ENCODE data around the gene TCERG1L. TPM values are rescaled to one million over a fixed set of nuclear protein-coding genes. Genes with fewer than 3 reads are reported as not detected.

Gene TCERG1L
- total and polyA plus RNA-seq, 8 donors = 0.18 TPM; not detected in 7

GRCh38 chr10:131207584-131208532 is 103.7 kb downstream of the TCERG1L start:
- no peaks in the 10 kb centered on the region for H3K36me3 ChIP-seq
- DNase-seq = peak in 1 of 2 donors; percentile 17

GRCh38 chr10:131207176-131207575 is 104.3 kb downstream of the TCERG1L start:
- H3K4me3 ChIP-seq = no peak overlapping the region
- H3K27ac ChIP-seq = no peak overlapping the region
- peak in 1 of 2 donors; percentile 10 for DNase-seq
- intact Hi-C loops (cut with DNase I; ENCODE audit: low total_unique reads) = no loop called here
- H3K4me1 ChIP-seq = no peaks in the 10 kb centered on the region
- H3K27me3 ChIP-seq = peaks cover 0 to 7% (median 0%) of the 10 kb centered on the region in 3 donors
- H3K9me3 ChIP-seq = no peaks in the 10 kb centered on the region
- TF ChIP-seq EP300 (IDR thresholded peaks at IDR 0.05) (no peak), CTCF (IDR thresholded peaks at IDR 0.05) (no peak), POLR2A (IDR thresholded peaks at IDR 0.05) (no peak), POLR2AphosphoS5 (IDR thresholded peaks at IDR 0.05) (no peak)
- WGBS, 5 donors = 34 to 57% (median 41%) methylated on average over 3 to 8 of the region's 8 CpGs
- no peaks in the 10 kb centered on the region for H3K36me3 ChIP-seq

More at GRCh38 chr10:131207584-131208532, 103.7 kb downstream of the TCERG1L start:
- intact Hi-C loops (cut with DNase I; ENCODE audit: low total_unique reads) = no loop called here
- H3K27ac ChIP-seq = no peak overlapping the region
- H3K4me3 ChIP-seq = no peak overlapping the region
- TF ChIP-seq EP300 (IDR thresholded peaks at IDR 0.05) = no peak
- TF ChIP-seq CTCF (IDR thresholded peaks at IDR 0.05) = no peak
- TF ChIP-seq POLR2A (IDR thresholded peaks at IDR 0.05) = no peak
- no peak for TF ChIP-seq POLR2AphosphoS5 (IDR thresholded peaks at IDR 0.05)
- H3K4me1 ChIP-seq = no peaks in the 10 kb centered on the region
- 83 to 89% (median 87%) methylated on average over 27 to 29 of the region's 29 CpGs for WGBS, 5 donors
- peaks cover 0 to 7% (median 0%) of the 10 kb centered on the region in 3 donors for H3K27me3 ChIP-seq
- no peaks in the 10 kb centered on the region for H3K9me3 ChIP-seq

GRCh38 chr10:131206111-131206995 is 105.2 kb downstream of the TCERG1L start:
- H3K4me3 ChIP-seq = no peak overlapping the region
- TF ChIP-seq EP300 (IDR thresholded peaks at IDR 0.05) (no peak), CTCF (IDR thresholded peaks at IDR 0.05) (no peak), POLR2A (IDR thresholded peaks at IDR 0.05) (no peak), POLR2AphosphoS5 (IDR thresholded peaks at IDR 0.05) (no peak)
- DNase-seq = peak in 1 of 2 donors; percentile 16
- 72 to 83% (median 76%) methylated on average over 25 to 26 of the region's 26 CpGs for WGBS, 5 donors
- intact Hi-C loops (cut with DNase I; ENCODE audit: low total_unique reads) = no loop called here
- H3K27ac ChIP-seq = no peak overlapping the region
- H3K36me3 ChIP-seq = no peaks in the 10 kb centered on the region
- no peaks in the 10 kb centered on the region for H3K4me1 ChIP-seq
- H3K27me3 ChIP-seq = peaks cover 0 to 7% (median 0%) of the 10 kb centered on the region in 3 donors
- no peaks in the 10 kb centered on the region for H3K9me3 ChIP-seq

- 82 to 89% (median 83%) methylated on average over 9 of the region's 9 CpGs for WGBS, 5 donors
- DNase-seq = peak in 1 of 2 donors; percentile 17
- intact Hi-C loops (cut with DNase I; ENCODE audit: low total_unique reads) = no loop called here
These were observed 106.0 kb downstream of the TCERG1L start for GRCh38 chr10:131205556-131205955.

More at GRCh38 chr10:131205556-131205955, 106.0 kb downstream of the TCERG1L start:
- Histone ChIP-seq H3K36me3 (no peaks in the 10 kb centered on the region), H3K27me3 (peaks cover 0 to 13% (median 0%) of the 10 kb centered on the region in 3 donors), H3K9me3 (no peaks in the 10 kb centered on the region), H3K4me3 (no peak overlapping the region), H3K4me1 (no peaks in the 10 kb centered on the region), H3K27ac (no peak overlapping the region)
- TF ChIP-seq POLR2A (IDR thresholded peaks at IDR 0.05) (no peak), CTCF (IDR thresholded peaks at IDR 0.05) (no peak), POLR2AphosphoS5 (IDR thresholded peaks at IDR 0.05) (no peak), EP300 (IDR thresholded peaks at IDR 0.05) (no peak)

All from stomach (tissue), 9 donors.